ENCODE data around the gene ASXL3.
A peak's percentile ranks its signal among the peaks of the same experiment; 100 is the strongest.

The ASXL3 gene

DNA sequence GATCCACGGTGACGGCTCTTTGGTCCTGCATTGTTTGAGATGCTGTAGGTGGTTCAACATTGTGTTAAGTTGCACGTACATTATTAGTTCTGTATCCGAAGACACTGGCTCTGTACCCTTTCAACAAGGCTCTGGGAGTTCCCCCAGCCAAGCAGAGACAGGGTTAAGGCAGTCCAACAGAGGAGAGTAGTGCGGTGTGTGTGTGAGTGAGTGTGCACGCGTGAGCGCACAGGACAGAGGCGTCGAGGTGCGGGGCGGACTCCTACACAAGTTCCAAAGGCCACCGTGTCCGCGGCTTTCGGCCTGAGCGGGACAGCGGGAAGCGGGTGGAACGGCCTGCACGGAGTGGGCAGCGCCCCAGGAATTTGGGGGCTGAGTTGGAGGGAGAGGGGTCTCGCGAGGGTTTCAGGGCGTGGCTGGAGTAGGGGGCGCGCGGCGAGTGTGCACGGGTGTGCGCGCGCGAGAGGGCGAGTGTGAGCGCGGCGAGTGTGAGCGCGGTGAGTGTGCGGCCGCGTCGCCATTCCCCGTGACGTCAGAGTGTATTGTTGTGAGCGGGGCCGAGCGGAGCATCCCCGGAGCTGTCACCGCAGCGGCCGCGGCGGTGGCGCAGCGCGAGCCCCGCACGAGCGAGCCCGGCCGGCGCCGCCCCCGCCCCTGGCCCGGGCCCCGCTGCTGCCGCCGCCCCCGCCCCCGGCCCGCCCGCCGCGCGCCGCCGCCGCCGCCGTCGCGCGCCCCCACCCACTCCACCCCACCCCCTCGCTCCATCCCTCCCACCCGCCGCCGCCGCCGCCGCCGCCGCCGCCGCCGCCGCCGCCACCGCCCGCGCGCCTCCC is at the start of gene ASXL3:
Gene ASXL3 (plus strand): TSS at position 535 of the 833 bp plus-strand sequence. CDS start 413 bp downstream, outside the sequence.
- DNase-seq (ENCODE audit: extremely low read depth, insufficient read length): no peak
- no peaks in the 10 kb centered on the region; the same call in 1 of the 2 replicates for H3K27me3 ChIP-seq (replicated peaks; ENCODE audit: control insufficient read depth, insufficient read depth, low read length)
- H3K36me3 ChIP-seq (ENCODE audit: control insufficient read depth, insufficient read depth, low read length): no peaks in the 10 kb centered on the region
- peak within 1 kb of the TSS; percentile 61 for H3K4me3 ChIP-seq (replicated peaks; ENCODE audit: low read depth, low read length)
- TF ChIP-seq, protein P1, sequence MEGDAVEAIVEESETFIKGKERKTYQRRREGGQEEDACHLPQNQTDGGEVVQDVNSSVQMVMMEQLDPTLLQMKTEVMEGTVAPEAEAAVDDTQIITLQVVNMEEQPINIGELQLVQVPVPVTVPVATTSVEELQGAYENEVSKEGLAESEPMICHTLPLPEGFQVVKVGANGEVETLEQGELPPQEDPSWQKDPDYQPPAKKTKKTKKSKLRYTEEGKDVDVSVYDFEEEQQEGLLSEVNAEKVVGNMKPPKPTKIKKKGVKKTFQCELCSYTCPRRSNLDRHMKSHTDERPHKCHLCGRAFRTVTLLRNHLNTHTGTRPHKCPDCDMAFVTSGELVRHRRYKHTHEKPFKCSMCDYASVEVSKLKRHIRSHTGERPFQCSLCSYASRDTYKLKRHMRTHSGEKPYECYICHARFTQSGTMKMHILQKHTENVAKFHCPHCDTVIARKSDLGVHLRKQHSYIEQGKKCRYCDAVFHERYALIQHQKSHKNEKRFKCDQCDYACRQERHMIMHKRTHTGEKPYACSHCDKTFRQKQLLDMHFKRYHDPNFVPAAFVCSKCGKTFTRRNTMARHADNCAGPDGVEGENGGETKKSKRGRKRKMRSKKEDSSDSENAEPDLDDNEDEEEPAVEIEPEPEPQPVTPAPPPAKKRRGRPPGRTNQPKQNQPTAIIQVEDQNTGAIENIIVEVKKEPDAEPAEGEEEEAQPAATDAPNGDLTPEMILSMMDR (IDR thresholded peaks at IDR 0.05; ENCODE audit: insufficient read depth, low read length, poor library complexity, severe bottlenecking): no peak

DNA sequence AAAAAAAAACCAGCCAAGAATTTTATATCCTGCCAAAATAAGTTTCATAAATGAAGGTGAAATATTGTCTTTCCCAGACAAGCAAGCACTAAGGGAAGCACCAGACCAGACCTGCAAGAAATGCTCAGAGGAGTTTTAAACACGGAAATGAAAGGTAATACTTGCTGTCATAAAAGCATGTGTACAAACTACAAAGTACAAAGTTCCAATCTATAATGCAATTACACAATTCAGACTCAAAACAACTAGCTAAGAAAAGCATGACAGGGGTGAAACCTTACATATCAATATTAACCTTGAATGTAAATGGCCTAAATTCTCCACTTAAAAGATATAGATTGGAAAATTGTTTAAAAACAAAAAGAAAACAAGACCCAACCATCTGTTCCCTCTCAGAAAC is 45.0 kb upstream of the ASXL3 start:
- no peak for DNase-seq (ENCODE audit: extremely low read depth, insufficient read length)
- Histone ChIP-seq H3K4me3 (replicated peaks; ENCODE audit: low read depth, low read length) (no peak overlapping the region), H3K36me3 (ENCODE audit: control insufficient read depth, insufficient read depth, low read length) (no peaks in the 10 kb centered on the region), H3K27me3 (replicated peaks; ENCODE audit: control insufficient read depth, insufficient read depth, low read length) (no peaks in the 10 kb centered on the region; the same call in 1 of the 2 replicates)
- TF ChIP-seq, protein P1 (IDR thresholded peaks at IDR 0.05; ENCODE audit: insufficient read depth, low read length, poor library complexity, severe bottlenecking): no peak

DNA sequence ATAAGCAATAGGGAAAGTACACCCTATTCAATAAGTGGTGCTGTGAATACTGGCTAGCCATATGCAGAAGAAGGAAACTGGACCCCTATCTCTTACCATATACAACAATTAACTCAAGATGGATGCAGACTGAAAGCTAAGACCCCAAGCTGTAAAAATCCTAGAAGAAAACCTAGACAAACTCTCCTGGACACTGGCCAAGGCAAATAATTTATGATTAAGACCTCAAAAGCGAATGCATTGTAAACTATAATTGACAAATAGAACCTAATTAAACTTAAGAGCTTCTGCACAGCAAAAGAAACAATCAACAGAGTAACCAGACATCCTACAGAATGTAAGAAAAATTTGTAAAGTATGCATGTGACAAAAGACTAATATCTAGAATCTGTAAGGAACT is 41.1 kb upstream of the ASXL3 start:
- Histone ChIP-seq H3K36me3 (ENCODE audit: control insufficient read depth, insufficient read depth, low read length) (no peaks in the 10 kb centered on the region), H3K27me3 (replicated peaks; ENCODE audit: control insufficient read depth, insufficient read depth, low read length) (no peaks in the 10 kb centered on the region; the same call in 1 of the 2 replicates), H3K4me3 (replicated peaks; ENCODE audit: low read depth, low read length) (no peak overlapping the region)
- DNase-seq (ENCODE audit: extremely low read depth, insufficient read length): no peak
- TF ChIP-seq, protein P1 (IDR thresholded peaks at IDR 0.05; ENCODE audit: insufficient read depth, low read length, poor library complexity, severe bottlenecking): no peak

DNA sequence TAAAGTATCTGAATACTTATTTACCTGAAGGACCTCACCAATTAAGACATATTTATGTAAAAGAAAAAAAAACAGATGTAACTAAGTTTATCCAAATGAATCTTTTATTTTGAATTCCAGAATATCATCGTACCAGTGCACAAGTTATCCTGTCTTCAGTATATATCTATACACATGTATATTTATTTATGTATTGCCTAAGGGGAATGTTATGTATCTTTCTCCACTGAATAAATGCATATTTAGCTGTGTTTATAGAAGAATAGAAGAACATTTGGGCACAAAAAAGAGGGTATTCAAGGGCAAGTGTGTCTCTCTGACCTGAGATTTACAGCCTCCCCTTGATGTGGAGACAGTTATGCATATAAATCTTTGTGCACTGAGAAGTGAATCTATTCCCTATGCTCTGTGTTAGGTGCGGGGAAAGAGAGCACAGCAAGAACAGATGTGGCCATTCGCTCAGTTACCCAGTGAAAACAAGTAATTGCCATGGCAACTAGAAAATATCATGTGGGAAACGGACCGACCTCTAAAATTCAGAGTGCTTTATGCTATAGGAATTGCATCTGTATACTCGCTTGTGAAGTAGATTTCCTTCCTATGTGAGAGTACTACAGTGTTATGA is 39.5 kb upstream of the ASXL3 start:
- TF ChIP-seq, protein P1 (IDR thresholded peaks at IDR 0.05; ENCODE audit: insufficient read depth, low read length, poor library complexity, severe bottlenecking): no peak
- Histone ChIP-seq H3K4me3 (replicated peaks; ENCODE audit: low read depth, low read length) (no peak overlapping the region), H3K36me3 (ENCODE audit: control insufficient read depth, insufficient read depth, low read length) (no peaks in the 10 kb centered on the region), H3K27me3 (replicated peaks; ENCODE audit: control insufficient read depth, insufficient read depth, low read length) (no peaks in the 10 kb centered on the region; the same call in 1 of the 2 replicates)
- DNase-seq (ENCODE audit: extremely low read depth, insufficient read length): no peak

DNA sequence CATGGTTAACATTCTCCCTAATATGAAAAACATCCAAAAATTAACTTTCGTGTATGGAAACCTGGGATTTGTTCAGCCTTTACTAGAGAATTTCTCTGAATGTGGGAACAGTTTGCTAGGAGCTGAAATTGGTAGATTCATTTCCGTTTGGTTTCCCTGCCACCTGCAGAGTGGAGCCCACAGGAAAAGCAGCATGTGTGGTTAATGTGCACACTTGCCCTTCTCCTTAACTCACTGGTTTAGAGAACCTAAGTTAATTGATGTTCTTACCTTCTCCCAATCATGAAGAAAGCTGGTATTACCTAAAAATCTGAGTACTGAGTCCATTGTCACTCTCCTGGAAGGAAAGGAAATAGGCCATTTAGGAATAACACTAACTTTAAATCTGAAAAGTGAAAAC is 37.6 kb upstream of the ASXL3 start:
- TF ChIP-seq, protein P1 (IDR thresholded peaks at IDR 0.05; ENCODE audit: insufficient read depth, low read length, poor library complexity, severe bottlenecking): no peak
- Histone ChIP-seq H3K36me3 (ENCODE audit: control insufficient read depth, insufficient read depth, low read length) (no peaks in the 10 kb centered on the region), H3K27me3 (replicated peaks; ENCODE audit: control insufficient read depth, insufficient read depth, low read length) (no peaks in the 10 kb centered on the region; the same call in 1 of the 2 replicates), H3K4me3 (replicated peaks; ENCODE audit: low read depth, low read length) (no peak overlapping the region)
- DNase-seq (ENCODE audit: extremely low read depth, insufficient read length): no peak

Measured in GM06990 (cell line).